Endothelial cell (in vitro differentiated cells): ENCODE results near the gene RHOG. TPM values are rescaled to one million over a fixed set of nuclear protein-coding genes. Genes with fewer than 3 reads are reported as not detected.

Experiments
- DNase-seq: peaks from one replicate; pipeline ENCODE4 v3.0.0; 2021; ENCODE audit warnings: low spot score
- H3K27ac Mint-ChIP-seq: one replicate; pipeline ENCODE4 v1.8.0; 2021; ENCODE audit warnings: mixed read lengths, inconsistent platforms; ENCODE audit not compliant: unreplicated experiment
- H3K27me3 Mint-ChIP-seq: one replicate; pipeline ENCODE4 v1.8.0; 2021; ENCODE audit warnings: mild to moderate bottlenecking, moderate library complexity, mixed read lengths, inconsistent platforms; ENCODE audit not compliant: unreplicated experiment
- H3K36me3 Mint-ChIP-seq: one replicate; pipeline ENCODE4 v1.8.0; 2021; ENCODE audit warnings: mild to moderate bottlenecking, low read depth, mixed read lengths, inconsistent platforms; ENCODE audit not compliant: unreplicated experiment
- H3K4me1 Mint-ChIP-seq: one replicate; pipeline ENCODE4 v1.8.0; 2021; ENCODE audit warnings: mild to moderate bottlenecking, mixed read lengths, inconsistent platforms; ENCODE audit not compliant: unreplicated experiment
- H3K4me3 Mint-ChIP-seq: one replicate; pipeline ENCODE4 v1.8.0; 2021; ENCODE audit warnings: mild to moderate bottlenecking, mixed read lengths, inconsistent platforms; ENCODE audit not compliant: unreplicated experiment
- H3K9me3 Mint-ChIP-seq: one replicate; pipeline ENCODE4 v1.8.0; 2021; ENCODE audit warnings: mixed read lengths, inconsistent platforms; ENCODE audit not compliant: unreplicated experiment
- total RNA-seq: library from RNA; stranded (reverse); fragmentation: NEBNext Ultra II Directional; extraction: Animal tissue kit (Norgen Biotek cat#: 25700); gene quantifications from one replicate; pipeline ENCODE4 v1.2.1, GENCODE V29; 2021; ENCODE audit not compliant: unreplicated experiment
- TF ChIP-seq, protein P1 (sequence below): fragments of 200-600 bp; sonication (generic); IDR thresholded peaks from one replicate; pipeline ENCODE4 v1.5.0; 2021; ENCODE audit warnings: antibody characterized with exemption; ENCODE audit not compliant: unreplicated experiment

RHOG gene
- total RNA-seq, 1 donor from 2014 or later = 76.5 TPM

DNA sequence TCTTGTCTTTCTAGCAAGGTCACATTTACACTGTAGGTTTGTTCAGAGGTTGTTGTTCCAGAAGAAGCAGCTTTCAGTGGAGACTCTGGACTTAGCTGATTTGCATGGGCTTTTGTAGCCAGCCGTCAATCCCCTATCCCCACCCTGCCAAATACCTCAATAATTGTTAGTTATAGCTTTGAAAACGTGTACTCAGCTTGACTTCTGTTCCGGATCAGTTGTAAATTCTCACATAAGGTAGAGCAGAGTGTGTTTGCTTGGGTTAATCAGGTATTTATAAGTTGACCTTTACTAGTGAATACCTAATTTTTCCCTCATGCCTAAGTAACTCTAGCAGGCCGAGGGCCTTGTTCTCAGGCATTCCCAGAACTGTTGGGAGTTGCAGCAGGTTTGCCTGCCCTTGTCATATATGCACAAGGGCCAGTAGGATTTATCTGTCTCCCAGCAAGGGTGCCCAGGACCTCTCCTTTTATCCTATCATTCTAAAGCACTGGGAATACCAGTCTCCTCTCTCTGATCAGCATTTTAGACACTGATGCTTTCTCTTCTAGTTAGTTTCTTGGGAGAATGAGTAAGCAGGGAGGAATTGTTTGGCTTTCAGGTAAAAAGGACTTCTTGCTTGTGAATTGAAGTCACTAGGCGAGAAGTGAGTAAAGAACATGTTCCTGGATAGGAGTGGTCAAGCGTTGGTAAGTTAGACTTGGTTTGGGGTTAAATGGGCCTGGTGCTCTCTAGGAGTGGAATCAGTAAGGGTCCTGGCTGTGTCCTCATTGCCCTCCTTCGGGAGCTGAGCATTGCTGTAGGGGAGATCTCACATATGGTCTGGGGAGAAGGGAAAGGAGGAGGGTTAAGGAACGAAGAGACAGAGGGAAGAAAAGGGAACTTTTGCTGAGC lies 36.9 kb upstream of the RHOG start:
- no peaks in the 10 kb centered on the region for H3K9me3 Mint-ChIP-seq
- no peak overlapping the region for H3K27ac Mint-ChIP-seq
- H3K27me3 Mint-ChIP-seq = peaks cover 3% of the 10 kb centered on the region
- TF ChIP-seq, protein P1, sequence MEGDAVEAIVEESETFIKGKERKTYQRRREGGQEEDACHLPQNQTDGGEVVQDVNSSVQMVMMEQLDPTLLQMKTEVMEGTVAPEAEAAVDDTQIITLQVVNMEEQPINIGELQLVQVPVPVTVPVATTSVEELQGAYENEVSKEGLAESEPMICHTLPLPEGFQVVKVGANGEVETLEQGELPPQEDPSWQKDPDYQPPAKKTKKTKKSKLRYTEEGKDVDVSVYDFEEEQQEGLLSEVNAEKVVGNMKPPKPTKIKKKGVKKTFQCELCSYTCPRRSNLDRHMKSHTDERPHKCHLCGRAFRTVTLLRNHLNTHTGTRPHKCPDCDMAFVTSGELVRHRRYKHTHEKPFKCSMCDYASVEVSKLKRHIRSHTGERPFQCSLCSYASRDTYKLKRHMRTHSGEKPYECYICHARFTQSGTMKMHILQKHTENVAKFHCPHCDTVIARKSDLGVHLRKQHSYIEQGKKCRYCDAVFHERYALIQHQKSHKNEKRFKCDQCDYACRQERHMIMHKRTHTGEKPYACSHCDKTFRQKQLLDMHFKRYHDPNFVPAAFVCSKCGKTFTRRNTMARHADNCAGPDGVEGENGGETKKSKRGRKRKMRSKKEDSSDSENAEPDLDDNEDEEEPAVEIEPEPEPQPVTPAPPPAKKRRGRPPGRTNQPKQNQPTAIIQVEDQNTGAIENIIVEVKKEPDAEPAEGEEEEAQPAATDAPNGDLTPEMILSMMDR = no peak
- peaks cover 25% of the 10 kb centered on the region for H3K4me1 Mint-ChIP-seq
- DNase-seq = no peak
- H3K4me3 Mint-ChIP-seq = no peak overlapping the region
- H3K36me3 Mint-ChIP-seq = no peaks in the 10 kb centered on the region

DNA sequence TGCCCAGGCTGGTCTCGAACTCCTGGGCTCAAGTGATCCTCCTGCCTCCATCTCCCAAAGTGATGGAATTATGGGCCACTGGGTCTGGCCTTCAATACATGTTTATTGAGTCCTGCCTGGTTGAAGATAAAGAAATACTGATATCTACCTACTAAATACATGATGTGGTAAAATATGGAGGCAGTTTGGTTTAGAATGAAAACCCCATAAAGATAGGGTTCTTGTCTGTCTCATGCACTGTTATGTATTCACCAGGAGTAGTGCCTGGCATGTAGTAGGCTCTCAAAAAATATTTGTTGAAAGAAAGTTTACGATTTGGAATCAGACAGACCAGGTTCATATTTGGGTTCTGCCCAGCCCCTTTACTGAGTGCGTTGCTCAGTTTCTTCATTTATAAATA lies 35.9 kb upstream of the RHOG start:
- Mint-ChIP-seq H3K4me1 (peaks cover 25% of the 10 kb centered on the region), H3K27me3 (peaks cover 5% of the 10 kb centered on the region), H3K4me3 (no peak overlapping the region), H3K27ac (no peak overlapping the region), H3K9me3 (no peaks in the 10 kb centered on the region), H3K36me3 (no peaks in the 10 kb centered on the region)
- TF ChIP-seq, protein P1 = no peak
- no peak for DNase-seq

DNA sequence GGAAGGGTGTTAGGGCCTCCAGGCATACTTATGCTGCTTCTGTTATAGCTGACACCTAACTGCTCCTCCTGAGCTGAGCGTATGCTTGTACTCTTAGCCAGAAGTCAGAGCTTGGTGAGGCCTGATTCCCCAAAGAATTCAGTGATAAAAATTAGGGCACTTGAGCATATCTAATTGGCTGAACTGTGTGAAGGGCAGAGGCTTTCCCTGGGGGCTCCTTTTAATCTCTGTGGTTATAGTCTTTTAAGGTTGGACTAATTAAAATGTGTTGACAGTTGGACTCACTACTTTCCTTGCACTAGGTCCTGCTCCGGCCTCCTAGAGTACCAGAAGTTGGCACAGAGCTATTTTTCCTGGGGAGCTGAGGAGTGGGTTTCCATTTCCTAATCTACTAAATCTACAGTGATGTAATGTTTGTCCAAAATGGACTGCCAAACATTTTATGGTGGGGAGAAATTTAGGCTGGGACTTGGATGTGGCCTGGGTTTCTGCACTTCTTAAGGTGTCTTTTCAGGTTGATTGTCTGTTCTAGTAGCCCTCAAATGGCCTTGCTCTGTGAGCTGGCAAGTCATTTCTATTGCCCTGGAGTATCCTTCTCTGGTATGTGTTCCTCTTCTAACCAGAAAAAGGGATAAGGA lies 33.1 kb upstream of the RHOG start:
- TF ChIP-seq, protein P1 = no peak
- peaks cover 8% of the 10 kb centered on the region for H3K4me1 Mint-ChIP-seq
- no peak overlapping the region for H3K27ac Mint-ChIP-seq
- H3K36me3 Mint-ChIP-seq = no peaks in the 10 kb centered on the region
- H3K9me3 Mint-ChIP-seq = no peaks in the 10 kb centered on the region
- peaks cover 2% of the 10 kb centered on the region for H3K27me3 Mint-ChIP-seq
- no peak overlapping the region for H3K4me3 Mint-ChIP-seq
- DNase-seq = no peak

DNA sequence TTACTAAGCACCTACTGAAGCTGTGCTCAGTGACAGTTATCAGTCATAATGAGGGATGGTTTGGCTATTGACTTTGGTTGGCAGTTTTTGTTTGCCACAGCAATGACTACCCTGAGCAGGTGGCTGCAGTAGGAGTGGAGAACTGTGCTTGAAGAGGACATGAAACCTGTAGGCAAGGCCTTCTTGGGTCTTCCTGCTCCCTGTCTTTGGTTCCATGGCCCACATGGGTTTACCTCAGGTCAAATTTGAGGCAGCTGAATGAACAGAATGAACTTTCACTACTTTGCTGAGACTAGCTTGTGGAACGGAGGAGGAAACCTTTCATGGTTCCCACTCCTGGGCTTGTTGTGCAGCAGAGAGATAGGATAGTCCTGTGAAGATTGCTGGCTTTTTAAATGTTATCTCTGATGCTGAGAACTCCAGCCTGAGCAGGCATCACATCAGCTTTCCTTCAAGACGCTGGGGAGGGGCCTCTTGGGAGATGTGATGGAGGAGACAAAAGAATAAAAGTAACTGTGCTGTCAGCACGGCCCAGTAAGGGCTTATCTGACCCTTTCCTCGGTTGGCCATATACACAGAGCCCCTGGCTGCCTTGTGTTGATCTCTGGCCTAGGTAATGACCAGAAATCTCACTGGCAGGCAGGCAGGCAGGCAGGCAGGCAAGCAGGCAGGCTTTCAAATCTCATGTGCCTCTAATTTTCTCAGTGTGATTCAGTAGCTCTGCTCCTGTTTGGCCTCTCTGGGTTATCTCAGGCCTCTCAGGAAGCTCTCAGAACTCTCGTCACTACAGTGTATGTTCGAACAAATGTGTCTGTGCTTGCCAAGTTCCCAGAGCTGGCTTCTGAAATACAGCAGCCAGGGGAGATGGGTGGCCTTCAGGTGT lies 26.7 kb upstream of the RHOG start:
- Mint-ChIP-seq H3K36me3 (no peaks in the 10 kb centered on the region), H3K4me3 (no peak overlapping the region), H3K27ac (peak overlapping the region; percentile 6), H3K27me3 (peaks cover 4% of the 10 kb centered on the region), H3K4me1 (peaks cover 12% of the 10 kb centered on the region), H3K9me3 (no peaks in the 10 kb centered on the region)
- TF ChIP-seq, protein P1 = no peak
- DNase-seq = no peak
